GM19043 (cell line): Measurements from ENCODE around the gene GATD1.
A peak's percentile ranks its signal among the peaks of the same experiment; 100 is the strongest.
"Not testable (repeated sequence)": the region's sequence is repeated elsewhere in the genome, so short reads cannot be mapped to it uniquely, and the experiment has no call there.

Experiments
- ATAC-seq: cut with Tn5 transposase; IDR thresholded peaks from one replicate; pipeline ENCODE4 v1.9.1; 2021; ENCODE audit warnings: low read depth; ENCODE audit not compliant: unreplicated experiment

Gene GATD1

GRCh38 chr11:765025-765801 lies 12.1 kb downstream of the GATD1 start:
- no peak for ATAC-seq

GRCh38 chr11:764322-765024 lies 12.8 kb downstream of the GATD1 start:
- no peak for ATAC-seq

- no peak for ATAC-seq
Observed at GRCh38 chr11:763549-764321, 13.6 kb downstream of the GATD1 start.

GRCh38 chr11:763073-763463 lies 14.2 kb downstream of the GATD1 start:
- no peak for ATAC-seq

- ATAC-seq, result no peak
Observed at GRCh38 chr11:762421-763072, 14.7 kb downstream of the GATD1 start.

GRCh38 chr11:761526-762108 lies 15.7 kb downstream of the GATD1 start:
- no peak for ATAC-seq

- no peak for ATAC-seq
Observed at GRCh38 chr11:760236-760635, 17.1 kb downstream of the GATD1 start.

GRCh38 chr11:749731-750130 lies 27.6 kb downstream of the GATD1 start:
- no peak for ATAC-seq

GRCh38 chr11:748007-748359 lies 29.3 kb downstream of the GATD1 start:
- ATAC-seq, result no peak

GRCh38 chr11:747158-748006 lies 29.9 kb downstream of the GATD1 start, which contains the start of gene TALDO1:
Gene TALDO1 (plus strand): TSS chr11:747464. CDS start chr11:747482, 18 bp downstream.
- ATAC-seq, result peak; percentile 83

GRCh38 chr11:746289-747157 lies 30.8 kb downstream of the GATD1 start:
- ATAC-seq, result peak; percentile 27

- no peak for ATAC-seq
Observed at GRCh38 chr11:745428-745827, 31.9 kb downstream of the GATD1 start.

GRCh38 chr11:742571-743201 lies 34.6 kb downstream of the GATD1 start:
- ATAC-seq, result no peak

- ATAC-seq, result no peak
Observed at GRCh38 chr11:742156-742546, 35.1 kb downstream of the GATD1 start.

- not testable (repeated sequence) for ATAC-seq
Observed at GRCh38 chr11:737899-738298, 39.4 kb downstream of the GATD1 start.

- ATAC-seq, result no peak
Observed at GRCh38 chr11:737366-737765, 39.9 kb downstream of the GATD1 start.

- ATAC-seq, result not testable (repeated sequence)
Observed at GRCh38 chr11:734541-734940, 42.7 kb downstream of the GATD1 start.

GRCh38 chr11:733072-733471 lies 44.2 kb downstream of the GATD1 start:
- no peak for ATAC-seq
